ENCODE measurements around the gene SOX2.

The SOX2 gene

GRCh38 chr3:181704421-181705085 lies 7.2 kb upstream of the SOX2 start:
- DNase-seq (ENCODE audit: low spot score): no peak

GRCh38 chr3:181705086-181705480 lies 6.6 kb upstream of the SOX2 start:
- DNase-seq (ENCODE audit: low spot score): no peak

- DNase-seq (ENCODE audit: low spot score): no peak
Measured at GRCh38 chr3:181707980-181708379, 3.7 kb upstream of the SOX2 start.

- no peak for DNase-seq (ENCODE audit: low spot score)
Measured at GRCh38 chr3:181709537-181710279, 2.0 kb upstream of the SOX2 start.

- no peak for DNase-seq (ENCODE audit: low spot score)
Measured at GRCh38 chr3:181710345-181711291, 1.1 kb upstream of the SOX2 start.

GRCh38 chr3:181712226-181712552 lies 464 bp downstream of the SOX2 start:
- DNase-seq (ENCODE audit: low spot score): no peak

- DNase-seq (ENCODE audit: low spot score): no peak
Measured at GRCh38 chr3:181712553-181713279, 991 bp downstream of the SOX2 start.

GRCh38 chr3:181713280-181713647 lies 1.5 kb downstream of the SOX2 start:
- no peak for DNase-seq (ENCODE audit: low spot score)

GRCh38 chr3:181713676-181714612 lies 2.2 kb downstream of the SOX2 start:
- DNase-seq (ENCODE audit: low spot score): no peak

GRCh38 chr3:181715571-181716340 lies 4.0 kb downstream of the SOX2 start:
- DNase-seq (ENCODE audit: low spot score): no peak

- DNase-seq (ENCODE audit: low spot score): no peak
Measured at GRCh38 chr3:181716966-181717365, 5.2 kb downstream of the SOX2 start.

GRCh38 chr3:181717549-181718171 lies 5.9 kb downstream of the SOX2 start:
- no peak for DNase-seq (ENCODE audit: low spot score)

- no peak for DNase-seq (ENCODE audit: low spot score)
Measured at GRCh38 chr3:181718369-181718768, 6.6 kb downstream of the SOX2 start.

GRCh38 chr3:181718987-181719911 lies 7.5 kb downstream of the SOX2 start:
- DNase-seq (ENCODE audit: low spot score): no peak

GRCh38 chr3:181719991-181720680 lies 8.4 kb downstream of the SOX2 start:
- no peak for DNase-seq (ENCODE audit: low spot score)

GRCh38 chr3:181721046-181721875 lies 9.5 kb downstream of the SOX2 start:
- no peak for DNase-seq (ENCODE audit: low spot score)

- DNase-seq (ENCODE audit: low spot score): peak; percentile 82
Measured at GRCh38 chr3:181722156-181722555, 10.4 kb downstream of the SOX2 start.

All from putamen (tissue), 1 donor.